Effector memory CD8-positive, alpha-beta T cell (primary cell): Measurements from ENCODE around the gene PANX2.
"Not testable (repeated sequence)": the region's sequence is repeated elsewhere in the genome, so short reads cannot be mapped to it uniquely, and the experiment has no call there.

Experiments
- ATAC-seq: fragments of 150-1000 bp; cut with Tn5 transposase; replicated peaks from 2 replicates; pipeline ENCODE4 v1.10.0; 2021; ENCODE audit warnings: mild to moderate bottlenecking, moderate library complexity
- DNase-seq, 3 experiments: peaks; one replicate each; pipeline ENCODE4 v3.0.0; 2021
- H3K27ac Mint-ChIP-seq, 2 donors: one replicate each; pipeline ENCODE4 v1.8.0; 2022; ENCODE audit warnings: mild to moderate bottlenecking in 2 of 2, mixed read lengths in 2 of 2, moderate library complexity in 2 of 2
- H3K27me3 Mint-ChIP-seq, 2 donors: one replicate each; pipeline ENCODE4 v1.8.0; 2022; ENCODE audit warnings: mixed read lengths in 2 of 2
- H3K36me3 Mint-ChIP-seq: one replicate; pipeline ENCODE4 v1.8.0; 2022; ENCODE audit warnings: mild to moderate bottlenecking, moderate library complexity, mixed read lengths; ENCODE audit not compliant: insufficient read depth
- H3K4me1 Mint-ChIP-seq, 2 donors: one replicate each; pipeline ENCODE4 v1.8.0; 2022; ENCODE audit warnings: low read depth in 2 of 2, mixed read lengths in 2 of 2
- H3K4me3 Mint-ChIP-seq, 2 donors: one replicate each; pipeline ENCODE4 v1.8.0; 2022; ENCODE audit warnings: mild to moderate bottlenecking in 2 of 2, mixed read lengths in 2 of 2, moderate library complexity in 2 of 2
- H3K9me3 Mint-ChIP-seq, 2 donors: one replicate each; pipeline ENCODE4 v1.8.0; 2022; ENCODE audit warnings: mixed read lengths in 2 of 2

Gene PANX2

DNA sequence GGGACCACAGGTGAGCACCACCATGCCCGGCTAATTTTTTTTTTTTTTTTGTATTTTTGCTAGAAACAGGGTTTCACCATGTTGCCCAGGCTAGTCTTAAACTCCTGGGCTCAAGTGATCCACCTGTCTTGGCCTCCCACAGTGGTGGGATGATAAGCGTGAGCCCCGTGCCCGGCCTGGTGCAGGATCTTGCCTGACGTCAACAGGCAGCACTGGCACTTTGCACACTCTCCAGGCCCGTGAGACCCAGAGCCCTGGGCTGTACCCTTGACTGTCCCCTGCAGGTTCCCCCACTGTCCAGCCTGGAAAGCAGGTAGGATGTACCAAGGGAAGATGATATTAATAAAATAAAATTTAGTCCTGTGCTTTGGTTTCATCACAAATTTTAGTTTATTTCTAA, 29.1 kb upstream of the PANX2 start:
- Mint-ChIP-seq H3K27ac (no peak overlapping the region), H3K4me1 (no peaks in the 10 kb centered on the region), H3K4me3 (no peak overlapping the region), H3K9me3 (no peaks in the 10 kb centered on the region), H3K36me3 (no peaks in the 10 kb centered on the region), H3K27me3 (peaks cover 36 to 73% of the 10 kb centered on the region in 2 donors)
- ATAC-seq (no peak), DNase-seq (no peak)

DNA sequence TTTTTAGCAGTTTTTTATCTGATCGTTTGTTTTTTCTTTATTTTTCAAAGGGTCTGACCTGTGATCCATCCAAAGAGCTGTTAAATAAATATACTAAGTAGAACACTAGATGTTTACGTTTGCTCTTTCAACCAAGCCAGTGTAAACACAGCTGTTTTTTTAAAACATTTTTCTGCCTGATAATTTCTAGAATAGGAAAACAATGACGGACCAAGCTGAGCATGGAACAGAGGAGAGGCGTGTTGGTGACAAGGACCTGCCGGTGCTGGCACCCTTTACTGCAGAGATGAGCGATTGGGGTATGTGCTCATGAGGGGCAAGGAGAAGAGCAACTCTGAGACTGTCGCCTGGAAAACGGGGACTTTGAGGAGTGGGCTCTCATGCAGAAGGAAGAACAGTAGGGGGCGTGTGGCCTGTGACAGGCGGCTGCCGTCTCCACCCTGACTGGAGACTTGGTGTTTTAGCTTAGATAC, 28.6 kb upstream of the PANX2 start:
- H3K27me3 Mint-ChIP-seq, result peaks cover 33 to 73% of the 10 kb centered on the region in 2 donors
- no peak for DNase-seq

DNA sequence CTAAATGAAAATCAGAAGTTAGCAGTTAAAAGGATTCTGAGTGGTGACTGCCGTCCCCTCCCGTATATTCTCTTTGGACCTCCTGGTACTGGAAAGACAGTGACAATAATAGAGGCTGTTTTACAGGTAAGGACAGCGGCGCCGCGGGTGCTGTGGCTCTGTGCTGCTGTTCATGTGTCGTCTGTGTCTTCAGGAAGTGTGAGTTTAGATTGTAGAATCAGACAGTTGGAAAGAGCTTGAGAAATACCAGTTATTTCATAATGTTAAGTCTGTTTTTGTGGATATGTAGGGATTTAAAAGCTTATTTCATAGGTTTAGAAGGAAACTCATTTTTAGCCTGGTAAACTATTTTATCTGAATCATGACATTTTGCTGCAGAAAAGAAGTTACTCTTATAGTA, 27.4 kb upstream of the PANX2 start:
- no peaks in the 10 kb centered on the region for H3K36me3 Mint-ChIP-seq
- H3K4me1 Mint-ChIP-seq, result no peaks in the 10 kb centered on the region
- H3K27ac Mint-ChIP-seq, result no peak overlapping the region
- H3K9me3 Mint-ChIP-seq, result no peaks in the 10 kb centered on the region
- H3K27me3 Mint-ChIP-seq, result peaks cover 28 to 66% of the 10 kb centered on the region in 2 donors
- no peak for DNase-seq
- no peak for ATAC-seq
- no peak overlapping the region for H3K4me3 Mint-ChIP-seq

More for the DNA sequence above, 28.6 kb upstream of the PANX2 start:
- Mint-ChIP-seq H3K9me3 (no peaks in the 10 kb centered on the region), H3K27ac (no peak overlapping the region), H3K4me1 (no peaks in the 10 kb centered on the region), H3K4me3 (no peak overlapping the region), H3K36me3 (no peaks in the 10 kb centered on the region)
- no peak for ATAC-seq

DNA sequence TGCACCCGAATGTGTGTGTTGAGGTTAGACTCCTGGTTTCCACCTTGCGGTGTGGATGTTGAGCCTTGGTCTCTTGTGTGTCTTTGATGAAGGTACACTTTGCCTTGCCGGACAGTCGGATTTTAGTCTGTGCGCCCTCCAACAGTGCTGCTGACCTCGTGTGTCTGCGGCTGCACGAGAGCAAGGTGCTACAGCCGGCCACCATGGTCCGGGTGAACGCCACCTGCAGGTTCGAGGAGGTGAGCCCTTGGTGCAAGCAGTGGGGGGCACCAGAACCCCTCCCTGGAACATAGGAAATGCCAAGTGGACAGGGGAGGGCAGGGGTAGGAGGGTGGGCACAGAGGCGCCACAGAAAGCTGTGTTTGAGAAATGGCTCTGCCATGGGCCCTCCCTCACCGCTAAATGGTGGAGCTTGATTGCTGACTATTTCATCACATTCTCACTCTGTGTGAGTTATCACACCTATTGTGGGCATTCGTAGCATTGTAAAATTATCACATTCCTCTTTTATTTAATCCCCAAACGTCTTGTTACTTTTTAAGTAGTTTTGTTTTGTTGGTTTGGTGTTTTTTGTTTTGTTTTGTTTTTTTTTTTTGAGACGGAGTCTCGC, 26.4 kb upstream of the PANX2 start:
- ATAC-seq (no peak), DNase-seq (no peak)
- Mint-ChIP-seq H3K4me3 (no peak overlapping the region), H3K4me1 (no peaks in the 10 kb centered on the region), H3K36me3 (no peaks in the 10 kb centered on the region), H3K27ac (no peak overlapping the region), H3K9me3 (no peaks in the 10 kb centered on the region), H3K27me3 (peaks cover 28 to 64% of the 10 kb centered on the region in 2 donors)

DNA sequence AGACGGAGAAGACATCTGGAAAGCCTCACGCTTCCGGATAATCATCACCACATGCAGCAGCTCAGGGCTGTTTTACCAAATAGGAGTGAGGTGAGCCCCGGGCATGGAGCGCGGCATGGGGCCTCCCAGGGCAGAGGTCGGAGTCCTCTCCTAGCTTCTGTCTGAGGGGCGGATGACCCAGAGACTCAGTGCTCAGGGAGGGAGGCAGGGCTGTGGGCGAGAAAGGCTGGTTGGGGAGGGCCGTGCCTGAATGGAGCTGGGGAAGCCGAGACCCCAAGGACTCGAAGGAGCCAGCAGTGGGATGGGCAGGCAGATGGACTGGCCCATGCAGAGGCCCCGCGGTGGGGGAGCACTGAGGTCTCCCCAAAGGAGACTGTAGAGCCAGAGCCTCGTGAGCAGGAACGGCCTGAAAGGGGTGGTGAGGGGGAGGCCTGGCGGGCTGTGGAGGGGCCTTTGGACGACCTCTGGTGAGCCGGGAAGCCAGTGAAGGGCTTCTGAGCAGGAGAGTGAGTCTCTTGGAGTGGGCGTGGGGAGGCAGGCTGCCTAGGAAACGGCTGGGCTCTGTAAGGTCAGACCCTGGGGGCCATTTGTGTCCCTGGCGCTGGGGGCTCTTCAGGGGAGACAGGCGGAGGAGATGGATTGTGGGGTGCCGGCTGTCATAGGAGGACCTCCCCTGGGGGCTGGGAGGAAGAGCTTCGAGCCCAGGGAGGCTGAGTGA, 24.7 kb upstream of the PANX2 start:
- no peaks in the 10 kb centered on the region for H3K36me3 Mint-ChIP-seq
- H3K4me3 Mint-ChIP-seq, result no peak overlapping the region
- peaks cover 23 to 61% of the 10 kb centered on the region in 2 donors for H3K27me3 Mint-ChIP-seq
- H3K4me1 Mint-ChIP-seq, result peaks cover 3% of the 10 kb centered on the region in 2 donors
- no peaks in the 10 kb centered on the region for H3K9me3 Mint-ChIP-seq
- no peak for DNase-seq
- peak overlapping the region in 1 of 2 donors; percentile 53 for H3K27ac Mint-ChIP-seq
- ATAC-seq, result no peak

DNA sequence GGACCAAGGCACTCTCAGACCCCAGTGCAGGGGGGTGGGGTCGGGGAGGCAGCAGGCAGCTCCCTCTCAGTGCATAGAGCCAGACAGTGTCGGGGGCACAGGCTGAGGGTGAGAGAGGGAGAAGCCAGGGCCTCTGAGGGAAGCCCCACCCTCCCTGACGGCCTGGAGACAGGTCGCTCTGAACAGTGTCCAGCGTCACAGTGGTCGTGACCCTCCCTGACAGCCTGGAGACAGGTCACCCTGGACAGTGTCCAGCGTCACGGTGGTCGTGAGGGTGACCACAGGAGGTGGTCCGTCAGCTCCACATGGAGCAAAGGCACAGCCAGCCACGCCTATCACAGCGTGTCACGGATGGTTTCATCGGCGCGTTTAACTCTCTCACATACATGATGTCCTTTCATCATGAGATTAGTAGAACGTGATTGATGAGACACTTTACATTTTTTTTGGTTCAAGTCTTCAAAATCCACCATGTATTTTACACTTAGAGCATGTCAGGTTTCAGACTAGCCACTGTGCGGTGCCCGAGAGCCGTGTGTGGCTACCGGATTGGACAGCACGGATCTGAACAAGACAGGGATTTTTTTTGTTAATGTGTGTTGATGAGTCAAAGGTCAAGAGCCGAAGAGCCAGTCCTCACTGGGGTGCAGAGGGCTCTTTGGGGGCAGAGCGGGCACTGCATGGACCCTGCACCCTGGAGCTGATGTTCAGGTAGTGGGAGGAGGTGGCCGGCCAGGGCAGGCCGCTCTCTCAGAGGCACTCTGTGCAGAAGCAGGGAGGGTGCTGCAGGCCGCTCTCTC, 23.9 kb upstream of the PANX2 start:
- Mint-ChIP-seq H3K9me3 (no peaks in the 10 kb centered on the region), H3K27ac (peak overlapping the region in 1 of 2 donors; percentile 53), H3K4me3 (no peak overlapping the region), H3K4me1 (peaks cover 3% of the 10 kb centered on the region in 2 donors), H3K36me3 (no peaks in the 10 kb centered on the region), H3K27me3 (peaks cover 22 to 59% of the 10 kb centered on the region in 2 donors)
- no peak for DNase-seq
- ATAC-seq, result no peak

DNA sequence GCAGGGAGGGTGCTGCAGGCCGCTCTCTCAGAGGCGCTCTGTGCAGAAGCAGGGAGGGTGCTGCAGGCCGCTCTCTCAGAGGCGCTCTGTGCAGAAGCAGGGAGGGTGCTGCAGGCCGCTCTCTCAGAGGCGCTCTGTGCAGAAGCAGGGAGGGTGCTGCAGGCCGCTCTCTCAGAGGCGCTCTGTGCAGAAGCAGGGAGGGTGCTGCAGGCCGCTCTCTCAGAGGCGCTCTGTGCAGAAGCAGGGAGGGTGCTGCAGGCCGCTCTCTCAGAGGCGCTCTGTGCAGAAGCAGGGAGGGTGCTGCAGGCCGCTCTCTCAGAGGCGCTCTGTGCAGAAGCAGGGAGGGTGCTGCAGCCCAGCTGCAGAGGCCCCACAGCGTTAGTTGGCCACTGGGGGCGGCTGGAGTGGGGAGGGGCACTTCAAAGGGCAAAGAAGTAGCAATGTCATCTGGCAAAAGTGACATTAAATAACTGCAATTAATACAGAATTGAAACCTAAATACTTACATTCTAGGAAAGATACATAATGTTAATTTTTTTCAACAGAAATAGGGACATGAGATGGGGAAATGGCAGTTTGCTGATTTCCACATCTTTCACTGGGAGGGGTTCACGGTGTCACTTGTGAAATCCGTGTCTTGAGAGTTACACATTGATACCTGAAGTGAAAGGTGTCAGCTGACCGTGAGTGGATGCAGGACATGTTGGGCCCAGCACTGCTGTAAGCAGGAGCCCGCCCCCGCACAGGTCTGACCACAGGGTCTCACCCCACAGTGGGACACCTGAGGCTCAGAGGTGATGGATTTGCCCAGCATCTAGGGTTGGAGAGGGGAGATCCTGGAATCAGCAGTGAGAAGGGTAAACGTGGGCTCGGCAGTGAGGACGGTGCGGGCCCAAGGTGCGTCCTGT, 23.0 kb upstream of the PANX2 start:
- not testable (repeated sequence) for H3K4me3 Mint-ChIP-seq, DNase-seq, H3K4me1 Mint-ChIP-seq, H3K36me3 Mint-ChIP-seq, H3K27ac Mint-ChIP-seq, ATAC-seq, H3K9me3 Mint-ChIP-seq
- H3K27me3 Mint-ChIP-seq, result peaks cover 14 to 50% of the 10 kb centered on the region in 2 donors

DNA sequence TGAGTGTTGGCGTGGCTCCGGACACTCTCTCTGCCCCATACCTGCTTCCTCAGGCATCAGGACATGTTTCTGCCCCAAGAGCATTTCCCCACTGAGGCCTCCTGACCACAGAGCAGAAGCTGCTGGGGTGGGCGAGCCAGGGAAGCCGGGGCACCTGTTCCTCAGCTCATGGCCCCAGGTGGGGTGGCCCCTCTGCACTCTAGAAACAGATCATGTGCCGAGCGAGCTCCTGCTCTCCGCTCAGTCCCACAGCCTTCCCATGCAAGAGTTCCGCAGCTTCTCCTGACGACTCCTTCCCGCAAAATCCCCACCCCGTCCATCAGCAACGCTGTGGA, 22.4 kb upstream of the PANX2 start:
- Mint-ChIP-seq H3K27ac (no peak overlapping the region), H3K4me3 (no peak overlapping the region), H3K9me3 (no peaks in the 10 kb centered on the region)

DNA sequence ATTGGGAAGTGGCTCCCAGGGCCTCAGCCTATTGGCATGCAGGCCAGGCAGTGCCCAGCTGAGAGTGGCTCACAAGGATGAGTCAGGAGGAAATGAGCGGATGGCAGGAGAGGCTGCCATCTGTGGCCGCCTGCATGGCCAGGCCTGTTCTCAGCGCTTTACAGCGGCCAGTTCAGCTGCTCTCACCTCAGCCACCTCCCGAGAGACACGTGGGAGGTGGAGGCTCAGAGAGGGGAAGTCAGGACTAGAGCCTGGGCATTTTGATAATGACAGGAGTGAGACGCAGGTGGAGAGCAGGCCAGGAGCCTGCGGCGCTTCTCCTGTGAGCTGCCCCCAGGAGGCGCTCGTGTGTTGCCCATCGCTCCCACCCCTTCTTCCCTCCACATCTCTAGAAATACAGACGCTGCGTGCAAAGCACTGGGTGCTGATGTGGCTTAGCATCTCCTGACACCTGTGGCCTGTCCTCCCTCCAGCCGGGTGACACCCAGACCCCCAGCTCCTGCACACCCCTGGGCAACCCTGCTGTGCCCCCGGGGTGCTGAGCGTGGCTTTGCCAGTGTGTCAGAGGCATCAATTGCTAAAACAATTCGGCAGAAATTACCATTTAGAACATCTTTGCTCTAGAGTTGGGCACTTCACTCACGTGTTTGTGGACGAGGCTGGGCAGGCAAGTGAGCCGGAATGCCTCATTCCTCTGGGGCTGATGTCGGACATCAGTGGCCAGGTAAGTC, 21.4 kb upstream of the PANX2 start:
- Mint-ChIP-seq H3K36me3 (no peaks in the 10 kb centered on the region), H3K27ac (no peak overlapping the region), H3K27me3 (peaks cover 7 to 42% of the 10 kb centered on the region in 2 donors), H3K4me1 (peaks cover 3% of the 10 kb centered on the region in 2 donors), H3K9me3 (no peaks in the 10 kb centered on the region), H3K4me3 (no peak overlapping the region)
- DNase-seq (peak; percentile 58 to 70 (median 68)), ATAC-seq (peak; percentile 99)

More for the DNA sequence above, 22.4 kb upstream of the PANX2 start:
- DNase-seq (no peak), ATAC-seq (no peak)
- peaks cover 3% of the 10 kb centered on the region in 2 donors for H3K4me1 Mint-ChIP-seq
- peaks cover 10 to 44% of the 10 kb centered on the region in 2 donors for H3K27me3 Mint-ChIP-seq
- no peaks in the 10 kb centered on the region for H3K36me3 Mint-ChIP-seq

DNA sequence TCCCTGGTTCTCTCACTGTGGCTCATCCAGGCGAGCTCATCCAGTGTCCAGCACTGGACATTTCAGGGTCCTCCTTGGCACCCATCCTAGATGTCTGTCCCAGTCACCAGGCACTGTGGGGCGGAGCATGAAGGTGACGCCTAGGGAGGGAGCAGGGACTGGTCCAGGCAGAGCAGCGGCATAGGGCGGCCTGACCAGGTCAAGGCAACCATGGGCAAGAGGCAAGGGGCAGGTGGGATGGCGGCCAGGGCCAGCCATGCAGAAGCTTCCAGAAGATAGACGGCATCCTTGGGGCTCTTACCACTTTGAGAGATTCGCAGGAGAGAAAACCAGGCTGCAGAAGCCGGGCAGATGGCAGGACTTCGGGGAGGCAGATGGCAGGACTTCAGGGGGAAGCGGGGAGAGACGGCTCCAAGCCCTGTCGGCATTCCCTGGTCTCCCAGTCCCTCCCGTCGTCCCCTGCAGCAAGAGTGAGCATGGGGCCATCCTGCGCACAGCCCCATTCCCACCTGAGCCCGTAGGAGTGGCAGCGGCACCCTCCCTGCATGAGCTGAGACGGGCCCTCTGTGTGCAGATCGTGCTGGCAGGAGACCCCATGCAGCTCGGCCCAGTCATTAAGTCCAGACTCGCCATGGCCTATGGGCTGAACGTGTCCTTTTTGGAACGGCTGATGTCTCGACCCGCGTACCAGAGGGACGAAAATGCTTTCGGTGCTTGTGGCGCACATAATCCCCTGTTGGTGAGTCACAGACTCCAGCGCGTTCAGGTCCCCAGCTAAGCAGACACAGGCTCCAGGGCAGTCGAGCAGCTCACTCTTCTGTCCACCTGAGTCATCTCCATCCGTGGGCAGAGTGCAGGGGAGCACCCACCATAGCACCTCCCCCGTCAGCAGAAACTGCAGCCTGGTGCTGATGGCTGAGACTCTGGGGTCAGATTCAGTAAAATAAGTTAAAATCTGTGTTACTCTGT, 20.1 kb upstream of the PANX2 start:
- H3K27me3 Mint-ChIP-seq, result peaks cover 4 to 35% of the 10 kb centered on the region in 2 donors
- no peak overlapping the region for H3K4me3 Mint-ChIP-seq
- H3K36me3 Mint-ChIP-seq, result no peaks in the 10 kb centered on the region
- H3K4me1 Mint-ChIP-seq, result peaks cover 3% of the 10 kb centered on the region in 2 donors
- H3K27ac Mint-ChIP-seq, result no peak overlapping the region
- ATAC-seq, result no peak
- no peak for DNase-seq
- no peaks in the 10 kb centered on the region for H3K9me3 Mint-ChIP-seq

DNA sequence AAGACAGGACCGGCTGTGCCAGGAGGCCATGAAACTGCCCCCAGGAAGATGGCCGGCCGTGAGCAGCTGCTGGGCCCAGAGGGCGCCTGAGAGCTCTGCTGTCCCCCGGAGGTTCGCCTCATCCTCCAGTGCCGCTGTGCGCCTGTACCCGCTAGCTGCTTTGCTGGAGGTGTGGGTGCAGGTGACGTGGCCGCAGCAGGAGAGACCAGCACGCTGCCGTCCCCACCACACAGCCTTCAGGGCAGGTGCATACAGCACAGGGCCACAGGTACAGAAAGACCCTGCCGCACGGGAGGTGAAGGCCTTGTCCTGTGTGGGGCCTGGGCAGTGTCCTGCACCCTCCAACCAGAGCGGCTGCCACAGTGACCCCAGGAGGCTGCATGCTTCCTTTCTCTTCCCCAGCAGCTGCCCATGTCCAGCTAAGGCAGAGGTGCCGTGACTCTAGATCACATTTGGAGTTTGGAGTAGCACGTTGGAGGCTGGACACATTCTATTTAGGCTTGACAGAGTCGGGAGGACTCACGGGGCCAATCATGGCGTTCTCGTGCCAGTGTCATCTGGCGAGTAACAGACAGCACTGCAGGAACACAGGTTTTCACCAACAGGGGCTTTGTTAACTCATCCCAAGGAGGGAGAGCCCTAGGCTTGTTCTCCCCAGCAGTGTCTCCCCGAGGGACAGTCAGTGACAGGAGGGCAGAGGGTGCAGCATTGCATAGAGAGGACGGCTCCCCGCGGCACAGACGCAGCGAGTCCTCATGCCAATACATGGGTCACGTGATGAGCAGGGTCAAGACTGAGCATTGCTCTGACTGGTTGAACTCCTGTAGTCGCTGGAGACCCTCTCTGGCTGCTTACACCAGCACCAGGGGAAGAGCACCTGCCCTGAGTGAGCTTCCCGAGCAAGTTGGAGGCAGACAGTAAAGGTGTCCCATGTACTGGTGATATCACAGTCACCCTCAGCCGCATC, 18.7 kb upstream of the PANX2 start:
- Mint-ChIP-seq H3K27ac (no peak overlapping the region), H3K4me1 (peaks cover 3% of the 10 kb centered on the region in 2 donors), H3K9me3 (no peaks in the 10 kb centered on the region), H3K36me3 (no peaks in the 10 kb centered on the region), H3K4me3 (no peak overlapping the region), H3K27me3 (peaks cover 0 to 21% of the 10 kb centered on the region in 2 donors)
- no peak for DNase-seq
- no peak for ATAC-seq
